Panc1 (cell line): Measurements from ENCODE around the gene LDHB.

Experiments
- SIN3A ChIP-seq: IDR thresholded peaks from 2 replicates; pipeline ENCODE4 v1.6.1; 2012; ENCODE audit warnings: low read depth, mild to moderate bottlenecking, low read length, moderate library complexity, borderline replicate concordance; ENCODE audit not compliant: insufficient read depth
- TF ChIP-seq, protein P1 (sequence below): fragments of 450-650 bp; IDR thresholded peaks from 2 replicates; pipeline ENCODE4 v1.5.1; 2017; ENCODE audit warnings: mild to moderate bottlenecking

- TF ChIP-seq, protein P1, sequence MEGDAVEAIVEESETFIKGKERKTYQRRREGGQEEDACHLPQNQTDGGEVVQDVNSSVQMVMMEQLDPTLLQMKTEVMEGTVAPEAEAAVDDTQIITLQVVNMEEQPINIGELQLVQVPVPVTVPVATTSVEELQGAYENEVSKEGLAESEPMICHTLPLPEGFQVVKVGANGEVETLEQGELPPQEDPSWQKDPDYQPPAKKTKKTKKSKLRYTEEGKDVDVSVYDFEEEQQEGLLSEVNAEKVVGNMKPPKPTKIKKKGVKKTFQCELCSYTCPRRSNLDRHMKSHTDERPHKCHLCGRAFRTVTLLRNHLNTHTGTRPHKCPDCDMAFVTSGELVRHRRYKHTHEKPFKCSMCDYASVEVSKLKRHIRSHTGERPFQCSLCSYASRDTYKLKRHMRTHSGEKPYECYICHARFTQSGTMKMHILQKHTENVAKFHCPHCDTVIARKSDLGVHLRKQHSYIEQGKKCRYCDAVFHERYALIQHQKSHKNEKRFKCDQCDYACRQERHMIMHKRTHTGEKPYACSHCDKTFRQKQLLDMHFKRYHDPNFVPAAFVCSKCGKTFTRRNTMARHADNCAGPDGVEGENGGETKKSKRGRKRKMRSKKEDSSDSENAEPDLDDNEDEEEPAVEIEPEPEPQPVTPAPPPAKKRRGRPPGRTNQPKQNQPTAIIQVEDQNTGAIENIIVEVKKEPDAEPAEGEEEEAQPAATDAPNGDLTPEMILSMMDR: no peak
- TF ChIP-seq SIN3A: no peak
These were observed 13.9 kb downstream of the LDHB start for GRCh38 chr12:21643758-21644157.
